Neural cell (in vitro differentiated cells): ENCODE data around the gene GLTP. TPM values are rescaled to one million over a fixed set of nuclear protein-coding genes. Genes with fewer than 3 reads are reported as not detected.

Source experiments
- H2AFZ ChIP-seq: fragments of 200-600, 300-800 bp; sonication (generic), shearing (Covaris generic); 2 replicates; pipeline ENCODE4 v1.6.0; 2014; ENCODE audit warnings: low read depth, mild to moderate bottlenecking, antibody characterized with exemption, low read length, moderate library complexity
- H3F3A ChIP-seq: fragments of 200-600 bp; shearing (Covaris generic); 2 replicates; pipeline ENCODE4 v1.6.1; 2016; ENCODE audit warnings: mild to moderate bottlenecking, moderate library complexity, mixed read lengths, antibody characterized with exemption, low read length; ENCODE audit not compliant: insufficient read depth, poor library complexity, severe bottlenecking
- H3K27ac ChIP-seq: fragments of 200-600, 300-800 bp; sonication (generic), shearing (Covaris generic); 2 replicates; pipeline ENCODE4 v1.5.1; 2014; ENCODE audit warnings: mild to moderate bottlenecking, low read length, moderate library complexity
- H3K27me3 ChIP-seq: fragments of 300-800, 200-600 bp; sonication (generic), shearing (Covaris generic); 2 replicates; pipeline ENCODE4 v1.6.0; 2014; ENCODE audit warnings: mild to moderate bottlenecking, low read depth, low read length, moderate library complexity; ENCODE audit not compliant: insufficient read depth
- H3K36me3 ChIP-seq: fragments of 300-800, 200-600 bp; sonication (generic), shearing (Covaris generic); 2 replicates; pipeline ENCODE4 v1.5.1; 2014; ENCODE audit warnings: mild to moderate bottlenecking, antibody characterized with exemption, low read length, moderate library complexity; ENCODE audit not compliant: insufficient read depth
- H3K4me2 ChIP-seq: fragments of 300-800, 200-600 bp; sonication (generic), shearing (Covaris generic); 2 replicates; pipeline ENCODE4 v1.6.0; 2014; ENCODE audit warnings: mild to moderate bottlenecking, low read length
- H3K4me3 ChIP-seq: fragments of 300-800, 200-600 bp; sonication (generic), shearing (Covaris generic); 2 replicates; pipeline ENCODE4 v1.5.1; 2014; ENCODE audit warnings: mild to moderate bottlenecking, low read length, moderate library complexity
- H3K79me2 ChIP-seq: fragments of 200-600 bp; shearing (Covaris generic); replicated peaks from 2 replicates; pipeline ENCODE4 v1.6.0; 2014; ENCODE audit warnings: mild to moderate bottlenecking, low read length, moderate library complexity; ENCODE audit not compliant: insufficient read depth
- H3K9ac ChIP-seq: fragments of 300-800, 200-600 bp; sonication (generic), shearing (Covaris generic); 2 replicates; pipeline ENCODE4 v1.6.1; 2016; ENCODE audit warnings: mild to moderate bottlenecking, low read length, mixed read lengths
- H3K9me2 ChIP-seq: fragments of 200-600 bp; shearing (Covaris generic); 2 replicates; pipeline ENCODE4 v1.6.1; 2016; ENCODE audit warnings: mild to moderate bottlenecking, low read length, mixed read lengths; ENCODE audit not compliant: insufficient read depth
- H3K9me3 ChIP-seq: fragments of 200-600, 300-800 bp; sonication (generic), shearing (Covaris generic); 2 replicates; pipeline ENCODE4 v1.6.1; 2016; ENCODE audit warnings: mild to moderate bottlenecking, mixed run types, low read length, moderate library complexity, mixed read lengths
- H4K20me1 ChIP-seq: fragments of 200-600 bp; shearing (Covaris generic); 2 replicates; pipeline ENCODE4 v1.6.1; 2016; ENCODE audit warnings: mild to moderate bottlenecking, mixed run types; ENCODE audit not compliant: insufficient read depth
- EP300 ChIP-seq: fragments of 450-650 bp; conservative IDR thresholded peaks from 2 replicates; pipeline ENCODE4 v1.6.1; 2014; ENCODE audit warnings: antibody characterized with exemption, mild to moderate bottlenecking, moderate library complexity; ENCODE audit not compliant: poor library complexity, severe bottlenecking
- EZH2 ChIP-seq: fragments of 200-600, 300-800 bp; shearing (Covaris generic), sonication (generic); IDR thresholded peaks from 2 replicates; pipeline ENCODE4 v1.6.1; 2014; ENCODE audit warnings: antibody characterized with exemption, low read length, borderline replicate concordance, mild to moderate bottlenecking; ENCODE audit not compliant: insufficient read depth, poor library complexity, severe bottlenecking
- MXI1 ChIP-seq: fragments of 450-650 bp; conservative IDR thresholded peaks from 2 replicates; pipeline ENCODE4 v1.6.1; 2014; ENCODE audit warnings: antibody characterized with exemption, mild to moderate bottlenecking; ENCODE audit not compliant: poor library complexity, severe bottlenecking
- POLR2AphosphoS5 ChIP-seq: IDR thresholded peaks from 2 replicates; pipeline ENCODE4 v1.6.1; 2012
- RAD21 ChIP-seq: fragments of 450-650 bp; conservative IDR thresholded peaks from 2 replicates; pipeline ENCODE4 v1.6.1; 2014; ENCODE audit warnings: antibody characterized with exemption, mild to moderate bottlenecking, moderate library complexity
- REST ChIP-seq: IDR thresholded peaks from 2 replicates; pipeline ENCODE4 v1.6.1; 2012; ENCODE audit warnings: borderline replicate concordance
- SMC3 ChIP-seq: fragments of 450-650 bp; conservative IDR thresholded peaks from 2 replicates; pipeline ENCODE4 v1.6.1; 2014; ENCODE audit warnings: antibody characterized with exemption, mild to moderate bottlenecking, moderate library complexity; ENCODE audit not compliant: poor library complexity
- TAF1 ChIP-seq: IDR thresholded peaks from 2 replicates; pipeline ENCODE4 v1.6.1; 2012; ENCODE audit warnings: low read depth
- polyA plus RNA-seq: library from polyadenylated mRNA; depleted of rRNA; stranded (reverse); fragments of >200 nt; gene quantifications from 2 replicates; pipeline ENCODE4 v1.2.3, GENCODE V29; 2014
- TF ChIP-seq, protein P1 (sequence below): fragments of 450-650 bp; IDR thresholded peaks from 2 replicates; pipeline ENCODE4 v1.5.1; 2014; ENCODE audit warnings: antibody characterized with exemption, mild to moderate bottlenecking, moderate library complexity; ENCODE audit not compliant: poor library complexity, severe bottlenecking

The GLTP gene
- polyA plus RNA-seq, 1 donor from 2014 or later = 25.0 TPM

DNA sequence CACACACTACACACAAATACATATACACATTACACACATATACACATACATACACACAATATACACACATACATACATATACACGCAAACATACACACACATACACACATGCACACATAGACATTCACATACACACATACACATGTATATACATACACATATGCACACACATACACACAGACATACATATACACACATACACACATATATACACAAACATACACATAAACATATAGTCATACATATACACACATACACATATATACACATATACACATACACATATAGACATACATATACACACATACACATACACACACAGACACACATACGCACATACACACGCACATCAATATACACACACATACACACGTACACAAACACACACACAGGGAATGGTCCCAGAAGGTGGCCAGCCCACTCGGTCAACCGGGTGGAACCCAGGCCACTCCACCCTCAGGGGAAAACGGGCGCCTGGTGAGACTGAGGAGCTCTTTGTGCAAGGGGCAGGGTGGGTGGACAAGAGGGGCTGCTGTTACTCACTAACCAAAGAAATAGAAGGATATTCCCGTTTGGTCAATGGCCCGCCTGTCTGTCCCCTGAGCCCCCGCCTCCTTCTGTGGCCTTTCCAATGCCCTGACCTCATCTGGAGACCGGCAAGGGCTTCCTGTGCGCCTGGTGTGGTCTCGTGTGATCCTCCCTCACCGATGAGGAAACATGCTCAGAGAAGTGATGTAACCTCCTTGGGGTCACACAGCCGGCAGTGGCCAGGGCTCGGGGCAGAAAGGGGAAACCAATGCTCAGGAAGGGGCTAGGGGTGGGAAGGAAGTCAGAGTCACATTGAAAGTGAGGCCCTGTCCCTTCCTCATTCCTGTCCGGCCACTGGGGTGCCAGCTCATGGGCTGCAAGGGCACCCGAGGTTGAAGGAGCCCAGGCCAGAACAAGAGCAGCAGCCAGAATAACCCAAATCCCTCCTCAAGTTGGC lies 52.5 kb downstream of the GLTP start:
- Histone ChIP-seq H3F3A (no peaks in the 10 kb centered on the region), H3K4me2 (no peak overlapping the region), H3K9ac (no peak overlapping the region), H3K27ac (no peak overlapping the region), H4K20me1 (no peaks in the 10 kb centered on the region), H3K36me3 (no peaks in the 10 kb centered on the region), H3K79me2 (no peaks in the 10 kb centered on the region), H2AFZ (no peak overlapping the region), H3K27me3 (peaks cover 2% of the 10 kb centered on the region), H3K4me3 (no peak overlapping the region), H3K9me2 (no peaks in the 10 kb centered on the region), H3K9me3 (no peaks in the 10 kb centered on the region)
- TF ChIP-seq SMC3 (no peak), MXI1 (no peak), REST (no peak), RAD21 (no peak), EP300 (no peak), POLR2AphosphoS5 (no peak), TAF1 (no peak), EZH2 (no peak)
- TF ChIP-seq, protein P1, sequence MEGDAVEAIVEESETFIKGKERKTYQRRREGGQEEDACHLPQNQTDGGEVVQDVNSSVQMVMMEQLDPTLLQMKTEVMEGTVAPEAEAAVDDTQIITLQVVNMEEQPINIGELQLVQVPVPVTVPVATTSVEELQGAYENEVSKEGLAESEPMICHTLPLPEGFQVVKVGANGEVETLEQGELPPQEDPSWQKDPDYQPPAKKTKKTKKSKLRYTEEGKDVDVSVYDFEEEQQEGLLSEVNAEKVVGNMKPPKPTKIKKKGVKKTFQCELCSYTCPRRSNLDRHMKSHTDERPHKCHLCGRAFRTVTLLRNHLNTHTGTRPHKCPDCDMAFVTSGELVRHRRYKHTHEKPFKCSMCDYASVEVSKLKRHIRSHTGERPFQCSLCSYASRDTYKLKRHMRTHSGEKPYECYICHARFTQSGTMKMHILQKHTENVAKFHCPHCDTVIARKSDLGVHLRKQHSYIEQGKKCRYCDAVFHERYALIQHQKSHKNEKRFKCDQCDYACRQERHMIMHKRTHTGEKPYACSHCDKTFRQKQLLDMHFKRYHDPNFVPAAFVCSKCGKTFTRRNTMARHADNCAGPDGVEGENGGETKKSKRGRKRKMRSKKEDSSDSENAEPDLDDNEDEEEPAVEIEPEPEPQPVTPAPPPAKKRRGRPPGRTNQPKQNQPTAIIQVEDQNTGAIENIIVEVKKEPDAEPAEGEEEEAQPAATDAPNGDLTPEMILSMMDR = no peak

DNA sequence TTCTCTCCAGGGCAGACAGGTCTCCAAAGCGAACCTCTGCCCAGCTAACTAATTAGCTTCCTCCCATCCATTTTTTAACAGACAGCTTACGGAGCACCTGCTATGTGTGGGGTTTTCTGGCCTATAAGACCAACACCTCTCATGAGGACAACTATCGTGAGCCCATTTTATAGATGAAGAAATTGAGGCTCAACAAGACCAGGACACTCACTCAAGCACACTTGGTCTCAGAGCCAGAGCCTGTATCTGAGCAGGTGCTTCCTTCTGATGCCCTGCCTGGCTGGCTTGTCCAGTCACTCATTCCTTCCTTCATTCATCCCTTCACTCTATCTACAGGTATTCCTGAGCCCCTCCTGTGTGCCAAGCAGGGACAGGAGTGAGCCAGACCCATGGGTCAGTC lies 53.3 kb downstream of the GLTP start:
- Histone ChIP-seq H3K4me2 (no peak overlapping the region), H3K27me3 (no peaks in the 10 kb centered on the region), H3K9me2 (no peaks in the 10 kb centered on the region), H3K36me3 (no peaks in the 10 kb centered on the region), H2AFZ (no peak overlapping the region), H3K79me2 (no peaks in the 10 kb centered on the region), H3K9me3 (no peaks in the 10 kb centered on the region), H3K27ac (no peak overlapping the region), H3F3A (no peaks in the 10 kb centered on the region), H3K4me3 (no peak overlapping the region), H3K9ac (no peak overlapping the region), H4K20me1 (no peaks in the 10 kb centered on the region)
- TF ChIP-seq EZH2 (no peak), MXI1 (no peak), RAD21 (no peak), TAF1 (no peak), SMC3 (no peak), REST (no peak), EP300 (no peak), POLR2AphosphoS5 (no peak)
- TF ChIP-seq, protein P1 = no peak
